KBM-7 (cell line): ENCODE data around the gene ZNF668.
"Not testable (repeated sequence)": the region's sequence is repeated elsewhere in the genome, so short reads cannot be mapped to it uniquely, and the experiment has no call there.

Experiments
- DNase-seq: peaks from one replicate; pipeline ENCODE4 v3.0.0-alpha.2; 2015
- in situ Hi-C: fragments of 300-500 bp; cut with MboI; formaldehyde crosslinking; loops from 2 replicates; pipeline ENCODE4 v1.14.3; 2020; ENCODE audit warnings: low sequenced_read_pairs, low pct_unique_long_range_greater_than_20kb, mixed read lengths

The ZNF668 gene

DNA sequence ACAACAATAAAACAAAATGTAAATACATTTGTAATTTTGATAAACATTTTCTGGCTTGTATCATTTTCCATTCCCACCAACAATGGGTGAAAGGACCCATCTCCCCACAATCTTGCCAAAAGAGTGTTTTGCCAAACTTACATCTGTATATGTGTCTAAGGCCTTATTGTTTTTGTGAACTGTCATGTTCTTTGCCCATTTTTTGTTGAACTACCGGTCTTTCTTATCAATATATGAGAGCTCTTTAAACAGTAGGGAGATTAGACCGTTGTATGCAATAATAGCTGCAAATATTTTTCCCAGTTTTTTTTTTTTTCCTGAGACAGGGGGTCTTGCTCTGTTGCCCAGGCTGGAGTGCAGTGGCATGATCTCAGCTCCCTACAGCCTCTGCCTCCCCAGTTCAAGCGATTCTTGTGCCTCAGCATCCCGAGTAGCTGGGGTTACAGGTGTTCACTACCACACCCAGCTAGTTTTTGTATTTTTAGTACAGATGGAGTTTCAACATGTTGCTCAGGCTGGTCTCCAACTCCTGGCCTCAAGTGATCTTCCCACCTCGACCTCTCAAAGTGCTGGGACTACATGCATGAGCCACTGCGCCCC is 50.3 kb downstream of the ZNF668 start:
- no peak for DNase-seq
- in situ Hi-C loops, result no loop called here

DNA sequence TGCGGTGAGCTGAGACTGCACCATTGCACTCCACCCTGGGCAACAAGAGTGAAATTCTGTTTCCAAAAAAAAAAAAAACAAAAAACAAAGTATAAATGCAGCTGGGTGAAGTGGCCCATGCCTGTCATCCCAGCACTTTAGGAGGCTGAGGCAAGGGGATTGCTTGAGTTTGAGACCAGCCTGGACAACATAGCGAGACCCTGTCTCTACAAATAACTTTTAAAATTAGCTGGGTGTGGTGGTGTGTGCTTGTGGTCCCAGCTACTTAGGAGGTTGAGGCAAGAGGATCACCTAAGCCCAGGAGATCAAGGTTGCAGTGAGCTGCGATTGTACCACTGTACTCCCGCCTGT is 50.8 kb downstream of the ZNF668 start:
- in situ Hi-C loops, result no loop called here
- DNase-seq, result no peak

DNA sequence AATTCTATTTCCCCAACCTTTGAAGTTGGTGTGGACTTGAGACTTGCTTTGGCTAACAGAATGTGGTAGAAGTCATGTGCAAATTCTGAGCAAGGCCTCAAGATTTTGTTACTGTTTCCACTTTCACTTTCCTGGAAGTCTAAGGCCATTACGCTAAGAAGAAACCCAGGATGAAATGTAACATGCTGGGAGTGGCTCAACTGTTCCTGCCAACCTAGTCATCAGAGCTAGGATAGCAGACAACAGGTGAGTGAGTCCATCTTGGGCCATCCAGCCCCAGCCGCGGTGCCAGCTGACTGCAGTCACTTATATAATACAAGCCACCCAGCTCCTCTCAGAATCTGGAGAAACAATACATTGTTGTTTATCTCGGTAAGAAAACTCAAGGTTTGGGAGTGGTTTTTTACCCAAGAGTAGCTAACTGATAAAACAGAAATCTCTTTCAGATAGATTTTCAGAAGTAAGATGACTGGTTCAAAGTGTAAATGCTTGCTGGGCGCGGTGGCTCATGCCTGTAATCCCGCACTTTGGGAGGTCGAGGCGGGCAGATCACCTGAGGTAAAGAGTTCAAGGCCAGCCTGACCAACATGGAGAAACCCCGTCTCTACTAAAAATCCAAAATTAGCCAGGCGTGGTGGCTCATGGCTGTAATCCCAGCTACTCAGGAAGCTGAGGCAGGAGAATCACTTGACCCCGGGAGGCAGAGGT is 51.3 kb downstream of the ZNF668 start:
- in situ Hi-C loops, result no loop called here
- DNase-seq, result no peak

DNA sequence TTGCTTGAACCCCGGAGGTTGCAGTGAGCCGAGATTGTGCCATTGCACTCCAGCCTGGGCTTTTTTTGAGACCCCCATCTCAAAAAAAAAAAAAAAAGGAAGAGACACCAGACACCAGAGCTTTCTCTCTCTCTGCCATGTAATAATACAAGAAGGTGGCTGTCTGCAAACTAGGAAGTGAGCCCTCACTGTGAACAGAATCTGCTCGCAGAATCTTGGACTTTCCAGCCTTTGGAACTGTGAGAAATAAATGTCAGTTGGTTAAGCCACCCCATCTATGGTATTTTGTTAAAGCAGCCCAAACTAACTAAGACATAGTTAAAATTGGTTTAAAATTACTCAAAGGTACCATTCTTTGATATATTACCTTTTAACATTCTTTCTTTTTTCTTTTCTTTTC is 53.5 kb downstream of the ZNF668 start:
- no peak for DNase-seq
- in situ Hi-C loops, result no loop called here

DNA sequence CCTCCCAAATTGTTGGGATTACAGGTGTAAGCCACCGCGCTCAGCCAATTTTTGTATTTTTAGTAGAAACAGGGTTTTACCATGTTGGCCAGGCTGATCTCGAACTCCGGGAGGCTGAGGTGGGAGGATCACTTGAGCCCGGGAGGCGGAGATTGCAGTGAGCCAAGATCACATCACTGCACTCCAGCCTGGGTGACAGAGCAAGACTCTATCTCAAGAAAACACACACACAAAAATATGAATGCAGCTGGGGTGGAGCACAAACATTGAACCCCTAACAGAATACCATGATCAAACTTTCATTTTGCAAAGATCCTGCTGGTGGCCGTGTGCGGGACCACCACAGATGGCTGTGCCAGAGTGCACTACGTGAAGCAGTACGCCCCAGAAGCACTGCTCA is 56.3 kb downstream of the ZNF668 start:
- DNase-seq, in situ Hi-C loops: not testable (repeated sequence)

DNA sequence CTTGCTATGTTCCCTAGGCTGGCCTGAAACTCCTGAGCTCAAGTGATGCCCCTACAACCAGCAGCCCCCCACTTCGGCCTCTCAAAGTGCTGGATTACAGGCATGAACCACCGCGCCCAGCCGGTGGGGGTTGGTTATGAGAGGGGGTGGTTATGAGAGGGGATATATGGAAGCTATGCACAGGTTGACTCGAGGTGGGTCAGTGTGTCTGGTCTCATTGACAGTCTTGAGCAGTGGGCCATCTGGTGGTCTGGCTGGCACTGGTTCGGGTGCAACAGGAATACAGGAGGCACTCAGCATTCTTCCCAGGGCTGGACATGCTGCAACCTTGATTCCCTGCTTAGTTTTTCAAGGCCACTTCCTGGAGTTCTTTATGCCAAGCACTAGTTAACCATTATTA is 58.0 kb downstream of the ZNF668 start:
- in situ Hi-C loops, result no loop called here

DNA sequence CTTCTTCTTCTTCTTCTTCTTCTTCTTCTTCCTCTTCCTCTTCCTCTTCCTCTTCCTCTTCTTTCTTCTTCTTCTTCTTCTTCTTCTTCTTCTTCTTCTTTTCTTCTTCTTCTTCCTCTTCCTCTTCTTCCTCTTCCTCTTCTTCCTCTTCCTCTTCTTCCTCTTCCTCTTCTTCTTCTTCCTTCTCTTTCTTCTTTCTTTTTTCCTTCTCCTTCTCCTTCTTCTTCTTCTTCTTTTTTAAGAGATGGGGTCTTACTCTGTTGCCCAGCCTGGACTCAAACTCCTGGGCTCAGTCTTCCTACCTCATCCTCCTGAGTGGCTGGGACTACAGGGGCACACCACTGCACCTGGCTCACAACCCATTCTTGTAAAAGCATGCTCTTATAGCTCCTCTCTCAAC is 60.7 kb downstream of the ZNF668 start:
- DNase-seq, in situ Hi-C loops: not testable (repeated sequence)

More for the DNA sequence above, 58.0 kb downstream of the ZNF668 start:
- no peak for DNase-seq

DNA sequence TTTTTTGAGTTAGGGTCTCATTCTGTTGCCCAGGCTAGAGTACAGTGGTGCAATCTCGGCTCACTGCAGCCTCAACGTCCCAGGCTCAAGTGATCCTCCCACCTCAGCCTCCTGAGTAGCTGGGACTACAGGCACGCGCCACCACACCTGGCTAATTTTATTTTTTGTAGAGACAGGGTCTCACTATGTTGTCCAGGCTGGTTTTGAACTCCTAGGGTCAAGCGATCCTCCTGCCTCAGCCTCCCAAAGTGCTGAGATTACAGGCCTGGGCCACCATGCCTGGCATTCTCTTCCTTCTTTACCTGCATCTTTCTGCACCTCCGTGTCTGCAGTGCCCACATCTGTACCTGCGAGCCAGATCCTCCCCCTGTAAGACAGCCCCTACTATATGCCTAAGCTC is 62.2 kb downstream of the ZNF668 start:
- in situ Hi-C loops, result not testable (repeated sequence)

More for the DNA sequence above, 62.2 kb downstream of the ZNF668 start:
- not testable (repeated sequence) for DNase-seq
